Mammary epithelial cell (primary cell): Measurements from ENCODE around the gene FAM90A26.
"Not testable (repeated sequence)": the region's sequence is repeated elsewhere in the genome, so short reads cannot be mapped to it uniquely, and the experiment has no call there.

Experiments
- EZH2 ChIP-seq: IDR thresholded peaks from 2 replicates; pipeline ENCODE4 v1.6.1; 2012; ENCODE audit warnings: low read length, inconsistent platforms, borderline replicate concordance
- TF ChIP-seq, protein P1 (sequence below), 2 donors: IDR thresholded peaks in 1 of 2; conservative IDR thresholded peaks in 1 of 2; 2 replicates each; pipeline ENCODE4 v1.5.1; 2011 to 2012; ENCODE audit warnings: inconsistent platforms in 2 of 2, low read length in 2 of 2, mild to moderate bottlenecking in 2 of 2, control low read depth in 1 of 2, low read depth in 1 of 2; ENCODE audit not compliant: insufficient read depth in 1 of 2; ENCODE audit errors: extremely low read depth in 1 of 2

GRCh38 chr4:9169791-9170459 is at the start of gene FAM90A26:
- TF ChIP-seq, protein P1, sequence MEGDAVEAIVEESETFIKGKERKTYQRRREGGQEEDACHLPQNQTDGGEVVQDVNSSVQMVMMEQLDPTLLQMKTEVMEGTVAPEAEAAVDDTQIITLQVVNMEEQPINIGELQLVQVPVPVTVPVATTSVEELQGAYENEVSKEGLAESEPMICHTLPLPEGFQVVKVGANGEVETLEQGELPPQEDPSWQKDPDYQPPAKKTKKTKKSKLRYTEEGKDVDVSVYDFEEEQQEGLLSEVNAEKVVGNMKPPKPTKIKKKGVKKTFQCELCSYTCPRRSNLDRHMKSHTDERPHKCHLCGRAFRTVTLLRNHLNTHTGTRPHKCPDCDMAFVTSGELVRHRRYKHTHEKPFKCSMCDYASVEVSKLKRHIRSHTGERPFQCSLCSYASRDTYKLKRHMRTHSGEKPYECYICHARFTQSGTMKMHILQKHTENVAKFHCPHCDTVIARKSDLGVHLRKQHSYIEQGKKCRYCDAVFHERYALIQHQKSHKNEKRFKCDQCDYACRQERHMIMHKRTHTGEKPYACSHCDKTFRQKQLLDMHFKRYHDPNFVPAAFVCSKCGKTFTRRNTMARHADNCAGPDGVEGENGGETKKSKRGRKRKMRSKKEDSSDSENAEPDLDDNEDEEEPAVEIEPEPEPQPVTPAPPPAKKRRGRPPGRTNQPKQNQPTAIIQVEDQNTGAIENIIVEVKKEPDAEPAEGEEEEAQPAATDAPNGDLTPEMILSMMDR (conservative IDR thresholded peaks at IDR 0.05 in 1 of 2, IDR thresholded peaks at IDR 0.05 in 1 of 2; ENCODE audit: extremely low read depth in 1 of 2, insufficient read depth in 1 of 2, low read depth in 1 of 2, low read length in 2 of 2): not testable (repeated sequence)
- not testable (repeated sequence) for TF ChIP-seq EZH2
